ENCODE data around the gene FBXW12. TPM values are rescaled to one million over a fixed set of nuclear protein-coding genes. Genes with fewer than 3 reads are reported as not detected.

FBXW12 gene
- total and polyA plus RNA-seq, 2 donors (not counting 3 experiments of a cell fraction or from before 2014, with no cell fraction given) = not detected

DNA sequence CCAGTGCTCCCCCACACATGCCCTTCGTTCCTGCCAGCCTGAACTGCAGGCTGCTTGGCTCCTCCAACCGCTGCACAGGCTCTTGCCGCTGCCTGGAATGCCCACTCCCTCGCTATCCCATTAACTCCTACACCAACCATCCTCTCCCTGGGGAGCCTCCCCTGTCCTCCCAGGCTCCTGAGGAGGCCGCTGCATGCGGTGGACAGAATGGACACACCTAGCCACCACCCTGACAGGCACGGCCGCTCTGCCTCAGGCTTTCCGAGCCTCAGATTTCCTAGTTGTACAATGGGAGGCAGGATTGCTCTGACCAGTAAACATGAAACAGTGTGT lies 55.6 kb downstream of the FBXW12 start:
- Histone ChIP-seq H3K9me1 (replicated peaks; ENCODE audit: control insufficient read depth, extremely low read depth, insufficient read depth, low read length) (no peaks in the 10 kb centered on the region), H3K4me2 (ENCODE audit: insufficient read depth, low read length) (no peak overlapping the region), H3K9ac (replicated peaks; ENCODE audit: extremely low read depth, insufficient read depth, low read length) (no peak overlapping the region), H3K79me2 (ENCODE audit: control insufficient read depth, insufficient read depth, low read length) (no peaks in the 10 kb centered on the region), H3K4me3 (replicated peaks in 1 of 3; ENCODE audit: insufficient read depth in 1 of 3, low read depth in 1 of 3, low read length in 3 of 3) (no peak overlapping the region), H3K9me3 (replicated peaks; ENCODE audit: control insufficient read depth, insufficient read depth, low read length) (no peaks in the 10 kb centered on the region), H4K20me1 (replicated peaks; ENCODE audit: control insufficient read depth, extremely low read depth, insufficient read depth, low read length) (no peaks in the 10 kb centered on the region), H3K4me1 (ENCODE audit: control insufficient read depth, extremely low read depth, insufficient read depth, low read length) (peaks cover 10% of the 10 kb centered on the region), H3K36me3 (ENCODE audit: control insufficient read depth in 2 of 2, extremely low read depth in 1 of 2, insufficient read depth in 2 of 2, low read length in 2 of 2) (peaks cover 0 to 3% of the 10 kb centered on the region in 2 experiments), H3K27me3 (ENCODE audit: control insufficient read depth in 2 of 2, insufficient read depth in 2 of 2, low read length in 2 of 2) (no peaks in the 10 kb centered on the region), H3K27ac (ENCODE audit: insufficient read depth, low read depth, low read length) (no peak overlapping the region), H2AFZ (ENCODE audit: low read depth, low read length) (no peak overlapping the region)
- TF ChIP-seq FOS (IDR thresholded peaks at IDR 0.05; ENCODE audit: borderline replicate concordance, insufficient read depth, low read length) = no peak
- no peak for TF ChIP-seq EZH2 (IDR thresholded peaks at IDR 0.05; ENCODE audit: borderline replicate concordance, low read depth, low read length, severe bottlenecking)
- no peak for TF ChIP-seq JUN (IDR thresholded peaks at IDR 0.05; ENCODE audit: borderline replicate concordance, insufficient read depth, insufficient read length, low read depth)
- TF ChIP-seq POLR2AphosphoS5 (IDR thresholded peaks at IDR 0.05; ENCODE audit: insufficient read depth, low read depth, low read length) = no peak
- TF ChIP-seq, protein P1, sequence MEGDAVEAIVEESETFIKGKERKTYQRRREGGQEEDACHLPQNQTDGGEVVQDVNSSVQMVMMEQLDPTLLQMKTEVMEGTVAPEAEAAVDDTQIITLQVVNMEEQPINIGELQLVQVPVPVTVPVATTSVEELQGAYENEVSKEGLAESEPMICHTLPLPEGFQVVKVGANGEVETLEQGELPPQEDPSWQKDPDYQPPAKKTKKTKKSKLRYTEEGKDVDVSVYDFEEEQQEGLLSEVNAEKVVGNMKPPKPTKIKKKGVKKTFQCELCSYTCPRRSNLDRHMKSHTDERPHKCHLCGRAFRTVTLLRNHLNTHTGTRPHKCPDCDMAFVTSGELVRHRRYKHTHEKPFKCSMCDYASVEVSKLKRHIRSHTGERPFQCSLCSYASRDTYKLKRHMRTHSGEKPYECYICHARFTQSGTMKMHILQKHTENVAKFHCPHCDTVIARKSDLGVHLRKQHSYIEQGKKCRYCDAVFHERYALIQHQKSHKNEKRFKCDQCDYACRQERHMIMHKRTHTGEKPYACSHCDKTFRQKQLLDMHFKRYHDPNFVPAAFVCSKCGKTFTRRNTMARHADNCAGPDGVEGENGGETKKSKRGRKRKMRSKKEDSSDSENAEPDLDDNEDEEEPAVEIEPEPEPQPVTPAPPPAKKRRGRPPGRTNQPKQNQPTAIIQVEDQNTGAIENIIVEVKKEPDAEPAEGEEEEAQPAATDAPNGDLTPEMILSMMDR (IDR thresholded peaks at IDR 0.05; ENCODE audit: extremely low read depth in 1 of 2, insufficient read depth in 1 of 2, low read depth in 1 of 2, low read length in 2 of 2) = no peak
- TF ChIP-seq GATA2 (IDR thresholded peaks at IDR 0.05; ENCODE audit: insufficient read depth, insufficient read length, low read depth, low read length) = no peak
- TF ChIP-seq, protein P2, sequence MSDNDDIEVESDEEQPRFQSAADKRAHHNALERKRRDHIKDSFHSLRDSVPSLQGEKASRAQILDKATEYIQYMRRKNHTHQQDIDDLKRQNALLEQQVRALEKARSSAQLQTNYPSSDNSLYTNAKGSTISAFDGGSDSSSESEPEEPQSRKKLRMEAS (IDR thresholded peaks at IDR 0.05; ENCODE audit: insufficient read depth, insufficient read length) = no peak
- TF ChIP-seq POLR2A (IDR thresholded peaks at IDR 0.05; ENCODE audit: low read depth, low read length) = no peak
- no peak for TF ChIP-seq MYC (IDR thresholded peaks at IDR 0.05; ENCODE audit: low read depth, low read length)
- intact Hi-C loops (cut with micrococcal nuclease) = no loop called here
- CTCF ChIA-PET = interaction anchor here (2.3 to 2.6 kb wide), 2 partner anchors 8 to 233 kb away, joined by 9 to 25 read pairs; no protein-coding TSS in a partner anchor
- no peak for DNase-seq (ENCODE audit: low read depth, low spot score)
- dilution Hi-C loops (cut with MboI; ENCODE audit: extremely low pct_ligation_motif_present, low sequenced_read_pairs) = no loop called here
- no peak for FAIRE-seq
- no TSS peak for BruUV-seq (replicated peaks)
- POLR2A ChIA-PET = no interaction called here
